ENCODE data around the gene C16orf89.

C16orf89 gene

DNA sequence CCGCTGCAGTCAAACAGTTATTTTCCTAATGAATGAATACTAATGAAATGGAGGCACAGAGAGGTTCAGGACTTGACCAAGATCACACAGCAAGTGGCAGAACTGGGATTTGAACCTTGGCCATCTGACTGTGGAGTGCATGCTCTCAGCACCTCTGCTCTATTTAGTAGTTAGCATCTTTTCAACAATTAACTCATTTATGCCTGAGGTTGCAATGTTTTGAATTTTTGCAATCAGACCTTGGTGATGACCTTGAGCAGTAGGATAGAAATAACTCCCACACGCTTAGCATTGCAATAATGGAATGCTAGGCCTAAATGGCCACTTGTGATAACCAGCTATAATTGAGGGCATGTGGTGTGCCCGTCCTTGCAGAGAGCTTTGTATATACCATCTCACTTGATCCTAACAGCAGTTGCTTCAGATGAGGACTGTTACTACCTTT, 63.0 kb downstream of the C16orf89 start:
- no peak for DNase-seq

DNA sequence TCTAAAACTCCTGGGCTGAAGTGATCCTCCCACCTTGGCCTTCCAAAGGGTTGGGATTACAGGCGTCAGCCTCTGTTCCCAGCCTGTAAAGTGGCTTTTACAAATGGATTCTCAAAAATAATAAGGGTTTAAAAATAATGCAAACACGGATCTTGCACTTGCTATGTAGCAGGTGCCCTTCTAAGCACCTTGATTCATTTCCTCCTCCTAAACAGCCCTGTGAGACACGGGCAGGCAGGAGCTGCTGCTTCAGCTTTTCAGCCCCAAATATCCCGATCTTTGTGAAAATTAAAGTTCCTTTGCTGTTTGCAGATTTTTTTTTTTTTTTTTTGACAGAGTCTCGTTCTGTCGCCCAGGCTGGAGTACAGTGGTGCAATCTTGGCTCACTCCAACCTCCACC, 63.8 kb downstream of the C16orf89 start:
- DNase-seq: no peak

GRCh38 chr16:5001571-5001970, 64.2 kb downstream of the C16orf89 start:
- peak; percentile 63 to 80 for DNase-seq

- DNase-seq: no peak
These were observed 65.2 kb downstream of the C16orf89 start for GRCh38 chr16:5000573-5001001.

DNA sequence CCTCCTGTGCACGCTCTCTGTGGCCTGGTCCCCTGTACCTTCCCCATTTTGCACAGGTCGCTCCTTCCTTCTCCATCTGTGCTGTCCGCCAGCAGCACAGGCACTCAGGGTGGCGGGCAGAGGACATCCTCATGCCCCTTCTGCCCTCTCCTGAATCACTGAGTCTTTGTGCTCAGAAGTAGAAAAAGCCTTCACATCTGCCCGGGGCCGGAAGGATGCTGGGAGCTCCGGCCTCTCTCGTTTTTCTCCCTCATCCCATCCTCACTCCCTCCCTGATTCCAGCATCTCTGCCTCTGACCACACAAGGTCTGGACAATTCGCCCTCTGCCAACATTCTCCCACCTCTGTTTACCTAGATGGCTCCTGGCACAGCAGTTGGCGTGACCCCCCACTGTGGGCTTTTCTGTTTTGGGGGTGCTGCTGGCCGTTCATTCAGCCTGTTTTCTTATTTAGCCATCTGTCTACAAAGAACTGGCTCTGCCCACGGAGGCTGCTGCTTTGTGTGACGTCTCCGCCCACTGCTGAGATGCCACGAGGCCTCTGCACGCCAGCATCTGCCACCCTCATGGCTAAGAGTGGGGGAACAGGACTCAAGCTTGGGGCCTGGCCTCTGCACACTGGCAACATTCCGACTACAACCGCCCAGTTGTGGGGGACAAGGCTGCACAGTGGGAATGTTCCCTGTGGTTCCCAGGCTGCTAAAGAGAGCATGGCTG, 70.9 kb downstream of the C16orf89 start:
- DNase-seq: peak in 1 of 2 donors; percentile 21
